ENCODE data around the gene MATN1.
"Not testable (repeated sequence)": the region's sequence is repeated elsewhere in the genome, so short reads cannot be mapped to it uniquely, and the experiment has no call there.

Gene MATN1

GRCh38 chr1:30688516-30688915 is 34.9 kb downstream of the MATN1 start:
- H3K4me2 ChIP-seq (ENCODE audit: low read length); H4K12ac ChIP-seq (ENCODE audit: low read depth, low read length); H4K8ac ChIP-seq (ENCODE audit: low read depth, low read length); DNase-seq; H2AK5ac ChIP-seq (ENCODE audit: low read length); H2BK12ac ChIP-seq (ENCODE audit: low read length); H3K18ac ChIP-seq (ENCODE audit: low read length); H3K27me3 ChIP-seq (ENCODE audit: insufficient read depth, low read length); H3K36me3 ChIP-seq (ENCODE audit: control insufficient read depth in 1 of 2, insufficient read depth in 2 of 2, low read length in 2 of 2); H3K79me2 ChIP-seq (ENCODE audit: control insufficient read depth, insufficient read depth, low read length, poor library complexity); H3K23ac ChIP-seq (ENCODE audit: low read length); H3K4me3 ChIP-seq (ENCODE audit: low read depth, low read length); H2AFZ ChIP-seq (ENCODE audit: insufficient read depth, low read length, poor library complexity); H3K9me3 ChIP-seq (ENCODE audit: insufficient read depth, low read depth, low read length); H3K14ac ChIP-seq (ENCODE audit: low read length); H3K4me1 ChIP-seq (ENCODE audit: control insufficient read depth in 1 of 2, insufficient read depth in 2 of 2, low read length in 2 of 2); H2BK5ac ChIP-seq (ENCODE audit: low read depth, low read length, poor library complexity); H2BK120ac ChIP-seq (ENCODE audit: insufficient read depth, low read length, poor library complexity); H3K9ac ChIP-seq (ENCODE audit: low read length); H4K91ac ChIP-seq (ENCODE audit: low read depth, low read length); H3K27ac ChIP-seq (ENCODE audit: low read depth, low read length); H3K79me1 ChIP-seq (ENCODE audit: low read length); H3K4ac ChIP-seq (ENCODE audit: low read depth, low read length): not testable (repeated sequence)
- WGBS (ENCODE audit: extremely low coverage, insufficient coverage, insufficient read length) = no CpG with 5 or more reads among the region's 9 CpGs

GRCh38 chr1:30687886-30688285 is 35.5 kb downstream of the MATN1 start:
- H2AK5ac ChIP-seq (ENCODE audit: low read length) = no peak overlapping the region
- no peaks in the 10 kb centered on the region for H3K27me3 ChIP-seq (ENCODE audit: insufficient read depth, low read length)
- no peaks in the 10 kb centered on the region for H3K36me3 ChIP-seq (ENCODE audit: control insufficient read depth in 1 of 2, insufficient read depth in 2 of 2, low read length in 2 of 2)
- DNase-seq = no peak
- H4K91ac ChIP-seq (ENCODE audit: low read depth, low read length) = no peak overlapping the region
- H2AFZ ChIP-seq (ENCODE audit: insufficient read depth, low read length, poor library complexity) = no peak overlapping the region
- H2BK12ac ChIP-seq (ENCODE audit: low read length) = no peak overlapping the region
- no peak overlapping the region for H2BK5ac ChIP-seq (ENCODE audit: low read depth, low read length, poor library complexity)
- H4K8ac ChIP-seq (ENCODE audit: low read depth, low read length) = no peak overlapping the region
- no peak overlapping the region for H3K9ac ChIP-seq (ENCODE audit: low read length)
- peaks cover 0 to 8% of the 10 kb centered on the region in 2 experiments for H3K4me1 ChIP-seq (ENCODE audit: control insufficient read depth in 1 of 2, insufficient read depth in 2 of 2, low read length in 2 of 2)
- H3K14ac ChIP-seq (ENCODE audit: low read length) = no peak overlapping the region
- H3K4me2 ChIP-seq (ENCODE audit: low read length) = no peak overlapping the region
- H3K18ac ChIP-seq (ENCODE audit: low read length) = no peak overlapping the region
- no CpG with 5 or more reads among the region's 6 CpGs for WGBS (ENCODE audit: extremely low coverage, insufficient coverage, insufficient read length)
- H4K12ac ChIP-seq (ENCODE audit: low read depth, low read length) = no peak overlapping the region
- H3K79me2 ChIP-seq (ENCODE audit: control insufficient read depth, insufficient read depth, low read length, poor library complexity) = no peaks in the 10 kb centered on the region
- peaks cover 4% of the 10 kb centered on the region for H3K9me3 ChIP-seq (ENCODE audit: insufficient read depth, low read depth, low read length)
- H3K27ac ChIP-seq (ENCODE audit: low read depth, low read length) = no peak overlapping the region
- H3K23ac ChIP-seq (ENCODE audit: low read length) = no peak overlapping the region
- no peak overlapping the region for H2BK120ac ChIP-seq (ENCODE audit: insufficient read depth, low read length, poor library complexity)
- no peaks in the 10 kb centered on the region for H3K79me1 ChIP-seq (ENCODE audit: low read length)
- no peak overlapping the region for H3K4me3 ChIP-seq (ENCODE audit: low read depth, low read length)
- no peak overlapping the region for H3K4ac ChIP-seq (ENCODE audit: low read depth, low read length)

- H3K4me2 ChIP-seq (ENCODE audit: low read length) = peak overlapping the region; percentile 66
- no CpG with 5 or more reads among the region's 10 CpGs for WGBS (ENCODE audit: extremely low coverage, insufficient coverage, insufficient read length)
- peaks cover 0 to 8% of the 10 kb centered on the region in 2 experiments for H3K4me1 ChIP-seq (ENCODE audit: control insufficient read depth in 1 of 2, insufficient read depth in 2 of 2, low read length in 2 of 2)
- H3K23ac ChIP-seq (ENCODE audit: low read length) = no peak overlapping the region
- H3K14ac ChIP-seq (ENCODE audit: low read length) = no peak overlapping the region
- no peak overlapping the region for H3K18ac ChIP-seq (ENCODE audit: low read length)
- no peak overlapping the region for H2AK5ac ChIP-seq (ENCODE audit: low read length)
- H3K9me3 ChIP-seq (ENCODE audit: insufficient read depth, low read depth, low read length) = peaks cover 5% of the 10 kb centered on the region
- H4K12ac ChIP-seq (ENCODE audit: low read depth, low read length) = no peak overlapping the region
- no peak overlapping the region for H3K4me3 ChIP-seq (ENCODE audit: low read depth, low read length)
- no peak overlapping the region for H2BK120ac ChIP-seq (ENCODE audit: insufficient read depth, low read length, poor library complexity)
- H3K27me3 ChIP-seq (ENCODE audit: insufficient read depth, low read length) = no peaks in the 10 kb centered on the region
- H3K79me2 ChIP-seq (ENCODE audit: control insufficient read depth, insufficient read depth, low read length, poor library complexity) = no peaks in the 10 kb centered on the region
- no peak overlapping the region for H3K9ac ChIP-seq (ENCODE audit: low read length)
- no peak overlapping the region for H2AFZ ChIP-seq (ENCODE audit: insufficient read depth, low read length, poor library complexity)
- DNase-seq = no peak
- H3K36me3 ChIP-seq (ENCODE audit: control insufficient read depth in 1 of 2, insufficient read depth in 2 of 2, low read length in 2 of 2) = no peaks in the 10 kb centered on the region
- no peak overlapping the region for H3K27ac ChIP-seq (ENCODE audit: low read depth, low read length)
- no peak overlapping the region for H2BK5ac ChIP-seq (ENCODE audit: low read depth, low read length, poor library complexity)
- H4K91ac ChIP-seq (ENCODE audit: low read depth, low read length) = no peak overlapping the region
- no peaks in the 10 kb centered on the region for H3K79me1 ChIP-seq (ENCODE audit: low read length)
- H3K4ac ChIP-seq (ENCODE audit: low read depth, low read length) = no peak overlapping the region
- no peak overlapping the region for H4K8ac ChIP-seq (ENCODE audit: low read depth, low read length)
- no peak overlapping the region for H2BK12ac ChIP-seq (ENCODE audit: low read length)
These were observed 37.0 kb downstream of the MATN1 start for GRCh38 chr1:30686236-30686935.

- no CpG with 5 or more reads among the region's 11 CpGs for WGBS (ENCODE audit: extremely low coverage, insufficient coverage, insufficient read length)
- Histone ChIP-seq H3K79me1 (ENCODE audit: low read length) (no peaks in the 10 kb centered on the region), H4K91ac (ENCODE audit: low read depth, low read length) (peak overlapping the region; percentile 26), H3K36me3 (ENCODE audit: control insufficient read depth in 1 of 2, insufficient read depth in 2 of 2, low read length in 2 of 2) (no peaks in the 10 kb centered on the region), H2BK12ac (ENCODE audit: low read length) (no peak overlapping the region), H3K9ac (ENCODE audit: low read length) (no peak overlapping the region), H2AFZ (ENCODE audit: insufficient read depth, low read length, poor library complexity) (peak overlapping the region; percentile 79), H2AK5ac (ENCODE audit: low read length) (no peak overlapping the region), H4K12ac (ENCODE audit: low read depth, low read length) (no peak overlapping the region), H3K27me3 (ENCODE audit: insufficient read depth, low read length) (no peaks in the 10 kb centered on the region), H3K9me3 (ENCODE audit: insufficient read depth, low read depth, low read length) (peaks cover 5% of the 10 kb centered on the region), H3K27ac (ENCODE audit: low read depth, low read length) (no peak overlapping the region), H3K14ac (ENCODE audit: low read length) (no peak overlapping the region), H3K23ac (ENCODE audit: low read length) (no peak overlapping the region), H3K18ac (ENCODE audit: low read length) (no peak overlapping the region), H3K4me1 (ENCODE audit: control insufficient read depth in 1 of 2, insufficient read depth in 2 of 2, low read length in 2 of 2) (peaks cover 0 to 8% of the 10 kb centered on the region in 2 experiments), H2BK5ac (ENCODE audit: low read depth, low read length, poor library complexity) (no peak overlapping the region), H3K4ac (ENCODE audit: low read depth, low read length) (no peak overlapping the region), H3K4me2 (ENCODE audit: low read length) (peak overlapping the region; percentile 66), H3K79me2 (ENCODE audit: control insufficient read depth, insufficient read depth, low read length, poor library complexity) (no peaks in the 10 kb centered on the region), H2BK120ac (ENCODE audit: insufficient read depth, low read length, poor library complexity) (no peak overlapping the region), H3K4me3 (ENCODE audit: low read depth, low read length) (no peak overlapping the region), H4K8ac (ENCODE audit: low read depth, low read length) (peak overlapping the region; percentile 68)
- DNase-seq = no peak
These were observed 37.6 kb downstream of the MATN1 start for GRCh38 chr1:30685796-30686165.

Measured in trophoblast cell (in vitro differentiated cells and primary cell).